GM19467 (cell line): ENCODE measurements around the gene CCDC91.
"Not testable (repeated sequence)": the region's sequence is repeated elsewhere in the genome, so short reads cannot be mapped to it uniquely, and the experiment has no call there.

Source experiments
- ATAC-seq: cut with Tn5 transposase; IDR thresholded peaks from one replicate; pipeline ENCODE4 v1.9.1; 2021; ENCODE audit warnings: mild to moderate bottlenecking, moderate library complexity; ENCODE audit not compliant: unreplicated experiment

The CCDC91 gene

DNA sequence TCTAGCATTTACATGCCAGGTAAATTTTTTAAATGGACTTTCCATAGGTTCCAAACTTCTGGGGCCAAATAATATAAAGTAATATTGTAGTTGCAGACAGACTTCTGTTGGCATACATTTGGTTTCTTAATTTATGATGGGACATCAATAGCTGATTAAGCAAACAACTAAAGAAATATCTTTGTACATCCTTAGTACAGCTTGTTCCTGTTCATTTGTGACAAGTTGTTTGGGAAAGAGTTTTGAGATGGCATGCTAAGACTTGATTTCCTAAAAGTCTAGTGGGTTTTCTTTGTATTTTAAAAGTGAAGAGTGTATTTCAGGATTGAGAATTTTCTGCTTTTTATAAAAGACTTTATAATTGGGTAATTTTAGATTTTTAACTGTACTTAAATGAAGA is 41.0 kb downstream of the CCDC91 start:
- no peak for ATAC-seq

- no peak for ATAC-seq
Measured at GRCh38 chr12:28232211-28232928, 42.1 kb downstream of the CCDC91 start.

- ATAC-seq: no peak
Measured at GRCh38 chr12:28234444-28234843, 44.2 kb downstream of the CCDC91 start.

GRCh38 chr12:28235015-28235414 is 44.8 kb downstream of the CCDC91 start:
- no peak for ATAC-seq

DNA sequence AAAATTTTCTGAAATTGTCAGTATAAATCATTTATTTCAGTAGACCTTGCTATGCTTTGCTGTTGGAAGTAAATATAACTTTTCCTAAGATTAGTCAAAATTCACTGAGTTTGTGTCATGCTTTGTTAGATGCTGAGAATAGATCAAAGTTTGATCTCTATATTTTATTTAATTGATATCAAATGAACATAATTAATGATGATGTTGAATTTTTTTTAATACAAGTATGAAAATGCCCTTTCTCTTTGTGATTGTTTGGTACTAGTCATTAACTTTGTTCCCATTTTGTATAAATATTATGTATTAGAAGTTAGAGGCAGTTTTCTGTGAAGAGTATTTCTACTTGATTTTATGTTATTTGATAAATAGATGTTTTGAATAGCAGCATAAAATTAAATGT is 45.7 kb downstream of the CCDC91 start:
- ATAC-seq: no peak

DNA sequence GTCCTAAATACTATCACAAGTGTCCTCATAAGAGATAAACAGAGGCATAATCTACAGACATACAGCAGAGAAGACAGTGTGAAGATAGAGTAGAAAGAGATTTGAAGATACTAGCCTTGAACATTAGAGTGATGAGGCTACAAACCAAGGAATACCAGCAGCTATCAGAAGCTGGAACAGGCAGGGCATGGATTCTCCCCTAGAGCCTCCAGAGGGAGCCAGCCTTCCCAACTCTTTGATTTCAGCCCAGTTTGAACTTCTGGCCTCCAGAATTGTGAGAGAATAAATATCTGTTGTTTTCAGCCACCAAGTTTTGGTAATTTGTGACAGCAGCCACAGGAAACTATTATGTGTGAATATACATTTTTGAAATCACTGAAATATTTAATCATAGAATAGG is 47.2 kb downstream of the CCDC91 start:
- no peak for ATAC-seq

DNA sequence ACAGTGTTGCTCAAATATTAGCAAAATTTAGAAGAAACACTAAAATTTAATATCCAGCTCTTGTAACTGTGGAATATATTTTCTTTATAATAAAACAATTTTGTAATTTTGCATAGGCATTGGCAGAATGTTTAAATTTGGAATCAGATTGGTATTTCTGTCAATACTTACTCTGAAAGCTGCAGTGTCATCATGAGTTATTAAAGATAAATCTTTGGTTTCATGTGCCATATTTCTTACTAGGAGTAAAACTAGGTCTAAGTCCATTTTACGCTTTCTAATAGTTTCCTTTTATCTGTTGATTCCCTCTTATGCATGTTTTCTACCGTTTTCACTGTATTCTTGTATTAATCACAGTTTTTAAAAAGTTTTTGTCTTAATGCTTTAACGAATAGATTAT is 49.7 kb downstream of the CCDC91 start:
- no peak for ATAC-seq

DNA sequence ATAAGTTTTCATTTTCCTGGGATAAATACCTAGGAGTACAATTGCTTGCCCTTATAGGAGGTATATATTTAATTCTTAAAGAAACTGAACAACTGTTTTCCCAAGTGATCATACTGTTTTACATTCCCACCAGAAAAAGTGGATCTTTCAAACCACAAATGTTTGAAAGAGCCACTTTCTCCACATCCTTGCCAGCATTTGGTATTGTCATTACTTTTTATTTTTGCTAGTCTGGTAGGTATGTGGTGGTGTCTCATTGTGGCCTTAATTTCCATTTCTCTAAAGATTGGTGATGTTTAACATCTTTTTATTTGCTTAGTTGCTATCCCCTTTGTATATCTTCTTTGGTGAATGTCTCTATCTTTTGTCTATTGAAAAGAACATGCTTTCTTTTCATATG is 50.6 kb downstream of the CCDC91 start:
- ATAC-seq: no peak

DNA sequence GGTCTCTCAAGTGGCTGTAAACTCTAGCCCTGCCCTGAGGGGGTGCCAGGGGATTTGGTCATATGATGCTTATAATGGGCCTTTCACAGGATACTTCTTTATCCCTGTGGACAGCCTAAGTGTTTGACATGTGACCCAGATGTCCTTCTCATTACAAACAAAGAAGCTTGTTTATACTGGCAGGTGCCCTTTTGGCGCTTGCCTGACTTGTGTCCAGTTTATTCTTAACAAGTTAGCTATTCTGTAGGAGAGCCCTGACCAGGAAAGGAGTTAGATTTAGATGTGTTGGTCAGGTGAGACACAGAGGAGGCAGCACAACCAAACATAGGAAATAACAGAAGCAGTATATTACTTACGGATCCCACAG is 51.9 kb downstream of the CCDC91 start:
- no peak for ATAC-seq

GRCh38 chr12:28242496-28243309 is 52.4 kb downstream of the CCDC91 start:
- ATAC-seq: no peak

GRCh38 chr12:28243310-28243633 is 53.0 kb downstream of the CCDC91 start:
- ATAC-seq: no peak

DNA sequence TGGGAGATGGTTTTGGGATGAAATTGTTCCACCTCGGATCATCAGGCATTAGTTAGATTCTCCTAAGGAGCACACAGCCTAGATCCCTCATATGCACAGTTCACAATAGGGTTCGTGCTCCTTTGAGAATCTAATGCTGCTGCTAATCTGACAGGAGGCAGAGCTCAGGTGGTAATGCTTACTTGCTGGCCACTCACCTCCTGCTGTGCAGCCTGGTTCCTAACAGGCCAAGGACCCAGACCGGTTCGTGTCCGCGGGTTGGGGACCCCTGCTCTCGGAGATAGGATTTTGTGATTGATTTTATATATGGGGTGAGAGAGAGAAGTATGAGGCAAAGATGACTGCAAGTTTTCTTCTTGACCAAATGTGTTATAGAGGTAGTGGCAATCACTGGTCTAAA is 57.5 kb downstream of the CCDC91 start:
- ATAC-seq: no peak

DNA sequence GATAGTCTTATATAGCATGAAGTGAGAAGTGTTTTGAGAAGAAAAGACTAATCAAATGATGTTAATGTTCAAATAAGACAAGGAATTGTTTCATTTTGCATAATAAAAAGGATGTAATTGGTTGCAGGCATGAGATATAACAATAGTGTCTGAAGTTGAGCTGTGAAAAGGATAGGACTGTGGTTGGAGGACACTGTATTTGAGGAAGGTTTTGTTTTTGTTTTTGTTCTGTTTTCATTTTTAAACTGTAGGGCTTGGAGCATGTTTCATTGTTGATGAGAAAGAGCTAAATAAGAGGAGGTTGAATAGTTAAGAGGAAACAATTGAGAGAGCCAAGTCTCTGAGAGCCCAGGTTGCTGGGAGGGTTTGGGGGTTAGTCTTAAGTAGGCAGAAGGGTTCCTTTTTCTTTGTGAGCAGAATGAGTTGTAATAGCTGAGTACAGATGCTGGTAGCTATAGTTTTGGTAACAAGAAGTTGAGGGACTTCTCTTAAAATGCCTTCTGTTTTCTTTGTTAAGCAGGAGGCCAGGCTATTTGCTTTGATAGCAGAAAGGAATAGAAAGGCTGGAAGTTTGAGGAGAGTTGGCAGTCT is 58.4 kb downstream of the CCDC91 start:
- ATAC-seq: no peak

DNA sequence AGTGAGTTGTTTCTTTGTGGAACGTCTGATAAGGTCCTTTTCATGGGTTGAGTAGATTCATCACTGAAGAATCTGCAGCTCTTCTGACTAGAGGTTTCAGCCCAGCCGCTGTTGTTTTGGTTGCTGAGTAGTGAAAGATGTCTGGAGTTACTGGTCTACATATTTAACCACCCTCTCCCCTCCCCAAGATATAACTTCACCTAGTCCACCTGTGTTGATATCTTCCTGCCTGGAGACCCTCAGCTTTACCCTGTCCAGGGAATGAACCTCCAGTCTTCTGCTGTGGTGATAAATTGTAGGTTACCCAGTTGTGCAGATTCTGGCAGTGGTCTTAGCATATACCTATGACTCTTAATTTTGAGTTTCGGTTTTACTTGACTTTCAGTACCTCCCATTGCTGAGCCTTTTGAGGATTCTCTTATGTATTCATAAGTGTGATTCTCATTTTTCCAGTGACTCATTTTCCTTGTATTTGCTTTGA is 62.9 kb downstream of the CCDC91 start:
- ATAC-seq: peak; percentile 84

GRCh38 chr12:28257411-28257810 is 67.2 kb downstream of the CCDC91 start:
- no peak for ATAC-seq

GRCh38 chr12:28258998-28259397 is 68.7 kb downstream of the CCDC91 start:
- no peak for ATAC-seq

DNA sequence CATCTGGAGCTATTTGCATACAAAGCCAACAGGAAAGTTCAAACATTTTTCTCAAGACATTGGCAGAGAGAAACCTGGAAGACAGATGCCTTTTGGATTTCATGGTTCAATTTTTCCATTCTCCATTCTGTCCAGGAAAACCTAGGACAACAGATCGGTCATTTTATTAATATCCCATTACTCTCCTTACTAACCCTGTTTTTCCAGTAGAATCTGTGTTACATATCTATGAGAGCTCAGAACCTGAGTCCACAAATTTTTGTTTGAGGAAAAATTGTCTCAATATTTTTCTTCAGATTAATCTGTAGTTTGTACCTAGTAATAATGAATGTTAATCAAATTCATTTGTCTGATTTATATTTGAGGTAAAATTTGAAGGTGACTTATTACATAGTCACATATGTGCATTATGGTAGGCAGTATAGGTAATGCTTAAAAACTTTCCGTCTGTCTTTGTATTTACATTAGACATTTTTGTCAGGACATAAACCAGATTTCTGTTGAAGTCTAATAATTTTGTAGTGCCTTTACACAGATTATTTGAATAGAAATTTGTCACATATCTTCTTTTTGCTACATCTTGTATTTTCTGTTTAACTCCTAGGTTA is 75.3 kb downstream of the CCDC91 start:
- no peak for ATAC-seq

- ATAC-seq: not testable (repeated sequence)
Measured at GRCh38 chr12:28267920-28268607, 77.8 kb downstream of the CCDC91 start.

GRCh38 chr12:28268608-28269229 is 78.5 kb downstream of the CCDC91 start:
- no peak for ATAC-seq

GRCh38 chr12:28269851-28270250 is 79.6 kb downstream of the CCDC91 start:
- ATAC-seq: no peak

DNA sequence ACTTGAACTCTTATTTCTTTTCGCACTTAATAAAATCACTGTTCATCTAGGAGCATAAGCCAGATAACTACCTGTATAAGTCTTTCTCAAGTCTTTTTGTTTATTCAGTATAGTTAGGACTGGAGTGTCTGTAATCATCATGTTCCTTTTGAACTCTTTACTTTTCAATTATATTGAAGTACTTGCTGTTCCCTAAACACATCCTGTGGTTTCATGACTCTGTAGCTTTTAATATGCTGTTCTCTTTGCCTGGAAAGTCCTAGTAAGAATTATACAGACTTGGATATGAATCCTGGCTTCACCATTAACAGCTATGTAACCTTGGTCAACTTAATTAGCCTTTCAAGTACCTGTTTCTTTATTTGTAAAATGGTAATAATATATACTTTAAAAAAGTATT is 88.2 kb downstream of the CCDC91 start:
- no peak for ATAC-seq
